B cell (primary cell): Measurements from ENCODE around the gene PCDH9.

Experiments
- EZH2 ChIP-seq: IDR thresholded peaks from 2 replicates; pipeline ENCODE4 v1.6.1; 2012; ENCODE audit warnings: borderline replicate concordance, low read depth, mild to moderate bottlenecking, moderate library complexity, low read length; ENCODE audit not compliant: insufficient read depth, poor library complexity, severe bottlenecking
- TF ChIP-seq, protein P1 (sequence below): fragments of 200-600 bp; IDR thresholded peaks from one replicate; pipeline ENCODE4 v1.8.0; 2022; ENCODE audit warnings: antibody characterized with exemption, mild to moderate bottlenecking

DNA sequence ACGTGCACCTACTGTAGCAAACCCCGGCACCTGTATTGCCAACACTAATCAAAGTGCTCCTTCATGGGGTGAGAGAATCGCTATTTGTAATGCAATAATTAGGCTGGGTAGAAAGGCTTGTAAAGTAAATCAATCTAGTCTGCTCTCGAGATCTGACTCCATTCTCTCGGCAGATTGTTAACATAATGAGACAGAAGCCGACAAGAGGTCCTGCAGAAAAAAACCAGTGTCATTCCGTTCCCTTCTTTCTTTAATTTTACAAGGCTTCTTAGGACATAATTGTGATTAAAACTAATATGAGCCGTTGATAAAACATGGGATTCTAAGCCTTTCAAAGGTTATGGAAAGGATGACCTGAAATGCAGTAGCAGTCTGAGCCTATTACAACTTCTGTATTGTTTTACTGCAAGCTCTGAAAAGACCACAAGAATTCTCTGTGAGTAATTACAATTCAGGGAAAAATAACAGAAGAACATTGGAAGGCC is 530.0 kb downstream of the PCDH9 start:
- TF ChIP-seq EZH2, result no peak
- TF ChIP-seq, protein P1, sequence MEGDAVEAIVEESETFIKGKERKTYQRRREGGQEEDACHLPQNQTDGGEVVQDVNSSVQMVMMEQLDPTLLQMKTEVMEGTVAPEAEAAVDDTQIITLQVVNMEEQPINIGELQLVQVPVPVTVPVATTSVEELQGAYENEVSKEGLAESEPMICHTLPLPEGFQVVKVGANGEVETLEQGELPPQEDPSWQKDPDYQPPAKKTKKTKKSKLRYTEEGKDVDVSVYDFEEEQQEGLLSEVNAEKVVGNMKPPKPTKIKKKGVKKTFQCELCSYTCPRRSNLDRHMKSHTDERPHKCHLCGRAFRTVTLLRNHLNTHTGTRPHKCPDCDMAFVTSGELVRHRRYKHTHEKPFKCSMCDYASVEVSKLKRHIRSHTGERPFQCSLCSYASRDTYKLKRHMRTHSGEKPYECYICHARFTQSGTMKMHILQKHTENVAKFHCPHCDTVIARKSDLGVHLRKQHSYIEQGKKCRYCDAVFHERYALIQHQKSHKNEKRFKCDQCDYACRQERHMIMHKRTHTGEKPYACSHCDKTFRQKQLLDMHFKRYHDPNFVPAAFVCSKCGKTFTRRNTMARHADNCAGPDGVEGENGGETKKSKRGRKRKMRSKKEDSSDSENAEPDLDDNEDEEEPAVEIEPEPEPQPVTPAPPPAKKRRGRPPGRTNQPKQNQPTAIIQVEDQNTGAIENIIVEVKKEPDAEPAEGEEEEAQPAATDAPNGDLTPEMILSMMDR, result no peak
